HEK293T (cell line): ENCODE data around the gene TBC1D10A.

Experiments
- CTCF ChIA-PET: fragments of 350-600 bp; formaldehyde crosslinking; extraction: SDS; loops from one replicate; lab custom pipeline; 2021; ENCODE audit warnings: antibody characterized with exemption, inconsistent platforms; lab: Yijun Ruan, JAX
- POLR2A ChIA-PET: fragments of 350-600 bp; formaldehyde crosslinking; extraction: SDS; loops from one replicate; lab custom pipeline; 2020; ENCODE audit warnings: antibody characterized with exemption, inconsistent platforms; lab: Yijun Ruan, JAX
- DNase-seq: peaks from one replicate; pipeline ENCODE4 v3.0.0; 2012; ENCODE audit warnings: mixed read lengths; ENCODE audit errors: extremely low spot score
- ARNT ChIP-seq: fragments of 450-650 bp; IDR thresholded peaks from 2 replicates; pipeline ENCODE4 v1.6.1; 2017; ENCODE audit warnings: mild to moderate bottlenecking
- BHLHE40 ChIP-seq: fragments of 450-650 bp; IDR thresholded peaks from 2 replicates; pipeline ENCODE4 v1.6.1; 2016; ENCODE audit warnings: mild to moderate bottlenecking, moderate library complexity, borderline replicate concordance
- CTBP1 ChIP-seq: fragments of 450-650 bp; IDR thresholded peaks from 2 replicates; pipeline ENCODE4 v1.6.1; 2016; ENCODE audit warnings: borderline replicate concordance
- ELF4 ChIP-seq: fragments of 450-650 bp; IDR thresholded peaks from 2 replicates; pipeline ENCODE4 v1.6.1; 2017; ENCODE audit warnings: antibody characterized with exemption
- FOXA1 ChIP-seq: fragments of 450-650 bp; IDR thresholded peaks from 2 replicates; pipeline ENCODE4 v1.6.1; 2016; ENCODE audit warnings: mild to moderate bottlenecking
- FOXK2 ChIP-seq: fragments of 450-650 bp; IDR thresholded peaks from 2 replicates; pipeline ENCODE4 v1.6.1; 2016; ENCODE audit warnings: mild to moderate bottlenecking
- FOXM1 ChIP-seq: fragments of 450-650 bp; IDR thresholded peaks from 2 replicates; pipeline ENCODE4 v1.6.1; 2017; ENCODE audit warnings: mild to moderate bottlenecking, borderline replicate concordance
- HDGF ChIP-seq: fragments of 450-650 bp; IDR thresholded peaks from 2 replicates; pipeline ENCODE4 v1.6.1; 2017; ENCODE audit warnings: antibody characterized with exemption, borderline replicate concordance
- L3MBTL2 ChIP-seq: fragments of 450-650 bp; conservative IDR thresholded peaks from 2 replicates; pipeline ENCODE4 v1.6.1; 2016; ENCODE audit warnings: mild to moderate bottlenecking
- LEF1 ChIP-seq: fragments of 450-650 bp; IDR thresholded peaks from 2 replicates; pipeline ENCODE4 v1.6.1; 2017; ENCODE audit warnings: mild to moderate bottlenecking, borderline replicate concordance
- NFRKB ChIP-seq: fragments of 450-650 bp; IDR thresholded peaks from 2 replicates; pipeline ENCODE4 v1.6.1; 2016; ENCODE audit warnings: mild to moderate bottlenecking, moderate library complexity
- PKNOX1 ChIP-seq: fragments of 450-650 bp; IDR thresholded peaks from 2 replicates; pipeline ENCODE4 v1.6.1; 2016
- SP1 ChIP-seq: fragments of 450-650 bp; IDR thresholded peaks from 2 replicates; pipeline ENCODE4 v1.6.1; 2017
- SUZ12 ChIP-seq: fragments of 450-650 bp; IDR thresholded peaks from 2 replicates; pipeline ENCODE4 v1.6.1; 2016; ENCODE audit warnings: mild to moderate bottlenecking
- TARDBP ChIP-seq: fragments of 450-650 bp; IDR thresholded peaks from 2 replicates; pipeline ENCODE4 v1.6.1; 2016
- ZNF384 ChIP-seq: fragments of 450-650 bp; IDR thresholded peaks from 2 replicates; pipeline ENCODE4 v1.6.1; 2016

The TBC1D10A gene

DNA sequence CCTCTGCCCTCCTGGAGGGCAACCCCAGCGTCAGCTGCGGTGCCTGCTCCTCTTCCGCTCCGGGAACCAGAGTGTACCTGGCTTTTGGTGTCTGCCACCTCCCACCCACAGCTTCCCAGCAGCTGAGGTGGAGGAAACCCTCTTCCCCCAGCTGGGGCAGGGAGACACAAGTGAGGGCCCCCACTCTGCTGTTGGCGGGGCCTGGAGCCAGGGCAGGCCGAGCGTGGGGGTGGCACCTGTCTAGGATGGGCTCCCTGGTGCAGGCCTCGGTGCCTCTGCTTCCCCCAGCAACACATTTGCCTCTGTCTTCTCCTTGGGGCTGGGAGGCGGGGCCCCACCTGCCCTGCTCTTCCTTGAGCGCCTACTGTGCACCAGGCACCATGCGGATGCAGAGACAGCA is 66.5 kb downstream of the TBC1D10A start:
- CTCF ChIA-PET = interaction anchor here (0.6 to 2.0 kb wide), 2 partner anchors 21 to 28 kb away, joined by 3 to 7 read pairs; no protein-coding TSS in a partner anchor
- no peak for TF ChIP-seq FOXK2
- TF ChIP-seq BHLHE40 = no peak
- no peak for TF ChIP-seq ELF4
- no peak for TF ChIP-seq PKNOX1
- TF ChIP-seq SUZ12 = no peak
- no peak for TF ChIP-seq NFRKB
- no peak for TF ChIP-seq ARNT
- no peak for DNase-seq
- POLR2A ChIA-PET = no interaction called here

DNA sequence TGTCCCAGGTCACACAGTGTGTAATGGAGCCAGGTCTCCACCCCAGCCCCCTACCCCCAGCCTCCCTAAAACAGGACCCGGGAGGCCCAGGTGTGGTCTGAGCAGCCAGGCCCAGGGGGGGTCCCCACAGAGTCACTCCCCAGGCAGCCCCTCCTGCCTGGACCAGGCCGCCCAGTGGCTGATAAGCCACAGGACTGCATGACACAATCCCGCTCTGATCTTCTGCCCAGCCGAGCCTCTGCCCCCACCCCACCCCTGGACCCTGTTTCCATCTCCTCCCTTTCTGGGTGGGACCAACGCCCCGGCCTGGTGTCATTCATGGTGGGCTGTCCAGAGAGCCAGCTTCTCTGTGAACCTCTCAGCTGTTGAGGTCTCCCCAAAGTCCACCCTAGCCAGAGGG is 72.4 kb downstream of the TBC1D10A start:
- ChIA-PET POLR2A (no interaction called here), CTCF (interaction anchor here (1.2 to 2.7 kb wide), 2 partner anchors 58 to 147 kb away, joined by 4 to 29 read pairs; no protein-coding TSS in a partner anchor)
- TF ChIP-seq NFRKB (no peak), CTBP1 (no peak), ARNT (no peak), FOXA1 (no peak), L3MBTL2 (no peak), SUZ12 (no peak), BHLHE40 (no peak), ELF4 (no peak), TARDBP (no peak), FOXK2 (no peak), FOXM1 (no peak)
- no peak for DNase-seq

DNA sequence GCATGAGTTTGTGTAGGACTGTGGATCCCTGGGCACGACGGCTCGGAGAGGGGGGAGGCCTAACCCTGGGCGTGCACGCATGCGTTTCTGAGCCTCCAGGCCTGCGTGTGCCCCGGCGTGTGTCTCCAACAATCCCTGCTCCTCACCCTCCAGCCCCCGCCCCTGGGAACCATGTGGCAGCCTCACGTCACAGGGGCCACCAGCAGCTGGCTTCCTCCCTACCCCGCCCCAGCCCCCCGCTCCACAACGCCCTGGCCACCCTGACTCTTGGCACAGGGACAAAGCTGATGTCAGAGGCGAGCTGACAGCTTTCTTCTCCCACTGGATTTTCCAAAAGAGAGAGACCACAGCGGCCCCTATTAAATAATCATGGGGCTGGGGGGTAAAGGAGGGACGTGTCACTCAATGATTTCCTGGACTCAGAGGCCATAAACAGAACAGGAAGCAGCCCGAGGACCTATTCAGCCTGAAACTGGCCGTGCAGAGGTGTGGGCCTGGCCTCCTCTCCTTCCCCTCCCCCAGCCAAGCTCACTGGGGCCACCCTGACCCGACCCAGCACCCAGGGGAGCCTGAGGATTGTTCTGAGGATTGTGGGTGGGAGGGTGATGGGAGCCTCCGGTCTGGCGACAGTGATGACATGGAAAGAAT is 73.4 kb downstream of the TBC1D10A start:
- POLR2A ChIA-PET = interaction anchor here (1.0 kb wide), 1 partner anchor 133 kb away, joined by 4 read pairs; no protein-coding TSS in a partner anchor
- no peak for DNase-seq
- TF ChIP-seq ZNF384 = no peak
- no peak for TF ChIP-seq ARNT
- TF ChIP-seq SP1 = no peak
- no peak for TF ChIP-seq HDGF
- TF ChIP-seq ELF4 = no peak
- no peak for TF ChIP-seq SUZ12
- TF ChIP-seq LEF1 = no peak
- TF ChIP-seq PKNOX1 = no peak
- TF ChIP-seq NFRKB = no peak
- no peak for TF ChIP-seq CTBP1
- no peak for TF ChIP-seq TARDBP

GRCh38 chr22:30252411-30253204 is 74.1 kb downstream of the TBC1D10A start:
- TF ChIP-seq FOXA1 (no peak), ZNF384 (no peak), ELF4 (no peak), FOXM1 (no peak), NFRKB (no peak), LEF1 (no peak), SUZ12 (no peak), SP1 (no peak), BHLHE40 (no peak), ARNT (no peak), PKNOX1 (no peak), CTBP1 (no peak), HDGF (no peak), L3MBTL2 (no peak), FOXK2 (no peak), TARDBP (no peak)
- DNase-seq = no peak
- ChIA-PET POLR2A (interaction anchor here (1.0 kb wide), 1 partner anchor 132 kb away, joined by 4 read pairs; no protein-coding TSS in a partner anchor), CTCF (interaction anchor here (0.6 kb wide), 2 partner anchors 94 to 145 kb away, joined by 3 read pairs; no protein-coding TSS in a partner anchor)

More for the DNA sequence above, 73.4 kb downstream of the TBC1D10A start:
- CTCF ChIA-PET = interaction anchor here (0.6 kb wide), 2 partner anchors 95 to 146 kb away, joined by 3 read pairs; no protein-coding TSS in a partner anchor

DNA sequence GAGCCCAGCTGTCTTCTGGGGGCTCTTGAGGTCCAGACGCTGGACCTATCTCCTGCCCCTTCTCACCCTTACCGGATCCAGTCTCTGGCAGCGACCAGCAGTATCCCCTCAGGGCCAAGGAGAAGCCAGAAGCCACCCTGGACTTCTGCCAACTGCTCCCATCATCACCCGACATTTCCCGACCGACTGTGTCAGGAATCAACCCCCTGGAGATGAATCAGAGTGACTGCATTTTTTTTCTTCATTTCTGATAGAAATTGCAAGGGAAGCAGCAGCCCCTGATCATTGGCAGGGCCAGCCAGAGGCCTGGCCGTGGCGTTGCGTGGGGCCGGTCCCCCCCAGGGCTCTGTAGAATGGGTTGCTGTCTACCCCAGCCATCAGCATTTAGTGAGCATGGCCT is 75.0 kb downstream of the TBC1D10A start:
- TF ChIP-seq SUZ12 (no peak), TARDBP (no peak), LEF1 (no peak), BHLHE40 (no peak), PKNOX1 (no peak)
- no peak for DNase-seq
- POLR2A ChIA-PET = no interaction called here
- CTCF ChIA-PET = interaction anchor here (0.9 to 1.0 kb wide), 4 partner anchors 9 to 163 kb away, joined by 3 to 14 read pairs (median 3); no protein-coding TSS in a partner anchor
